Fibroblast of lung (primary cell): ENCODE data around the gene ZNF140.

ENCODE experiments used
- CTCF ChIP-seq, 2 donors: IDR thresholded peaks in 1 of 2; conservative IDR thresholded peaks in 1 of 2; 1 replicate in 1 of 2; 2 replicates in 1 of 2; pipeline ENCODE4 v1.5.1; 2011 to 2012; ENCODE audit warnings: low read length in 2 of 2, control low read depth in 1 of 2, inconsistent platforms in 1 of 2, low read depth in 1 of 2, mild to moderate bottlenecking in 1 of 2
- EZH2 ChIP-seq: IDR thresholded peaks from 2 replicates; pipeline ENCODE4 v1.5.1; 2012; ENCODE audit warnings: low read length, control low read depth, mild to moderate bottlenecking; ENCODE audit errors: missing control alignments

GRCh38 chr12:133057446-133057845, 23.3 kb upstream of the ZNF140 start:
- TF ChIP-seq CTCF (conservative IDR thresholded peaks at IDR 0.05 in 1 of 2, IDR thresholded peaks at IDR 0.05 in 1 of 2; ENCODE audit: low read depth in 1 of 2, low read length in 2 of 2): no peak
- no peak for TF ChIP-seq EZH2
